Measurements from ENCODE around the gene VAPA.
"Not testable (repeated sequence)": the region's sequence is repeated elsewhere in the genome, so short reads cannot be mapped to it uniquely, and the experiment has no call there.

Gene VAPA

GRCh38 chr18:9884532-9885140 is 29.2 kb upstream of the VAPA start:
- DNase-seq (ENCODE audit: insufficient read length, low spot score) (no peak), FAIRE-seq (no peak)
- TF ChIP-seq POLR2A (IDR thresholded peaks at IDR 0.05; ENCODE audit: low read depth, low read length) (no peak), TAF1 (IDR thresholded peaks at IDR 0.05; ENCODE audit: low read depth, low read length) (no peak), POU2F2 (IDR thresholded peaks at IDR 0.05; ENCODE audit: low read depth, low read length) (no peak), POLR2AphosphoS5 (IDR thresholded peaks at IDR 0.05; ENCODE audit: low read depth, low read length) (no peak), SPI1 (IDR thresholded peaks at IDR 0.05; ENCODE audit: low read depth, low read length) (no peak), PAX5 (IDR thresholded peaks at IDR 0.05; ENCODE audit: insufficient read depth, low read length, severe bottlenecking) (no peak)

- DNase-seq (ENCODE audit: insufficient read length, low spot score) (no peak), FAIRE-seq (no peak)
- TF ChIP-seq POLR2AphosphoS5 (IDR thresholded peaks at IDR 0.05; ENCODE audit: low read depth, low read length): no peak
- no peak for TF ChIP-seq SPI1 (IDR thresholded peaks at IDR 0.05; ENCODE audit: low read depth, low read length)
- TF ChIP-seq PAX5 (IDR thresholded peaks at IDR 0.05; ENCODE audit: insufficient read depth, low read length, severe bottlenecking): no peak
- no peak for TF ChIP-seq TAF1 (IDR thresholded peaks at IDR 0.05; ENCODE audit: low read depth, low read length)
- TF ChIP-seq POLR2A (IDR thresholded peaks at IDR 0.05; ENCODE audit: low read depth, low read length): no peak
- no peak for TF ChIP-seq POU2F2 (IDR thresholded peaks at IDR 0.05; ENCODE audit: low read depth, low read length)
Measured at GRCh38 chr18:9885170-9886004, 28.4 kb upstream of the VAPA start, which contains the start of gene TXNDC2. TXNDC2 (plus strand) TSS chr18:9885973; CDS start chr18:9886681, 708 bp downstream.

DNA sequence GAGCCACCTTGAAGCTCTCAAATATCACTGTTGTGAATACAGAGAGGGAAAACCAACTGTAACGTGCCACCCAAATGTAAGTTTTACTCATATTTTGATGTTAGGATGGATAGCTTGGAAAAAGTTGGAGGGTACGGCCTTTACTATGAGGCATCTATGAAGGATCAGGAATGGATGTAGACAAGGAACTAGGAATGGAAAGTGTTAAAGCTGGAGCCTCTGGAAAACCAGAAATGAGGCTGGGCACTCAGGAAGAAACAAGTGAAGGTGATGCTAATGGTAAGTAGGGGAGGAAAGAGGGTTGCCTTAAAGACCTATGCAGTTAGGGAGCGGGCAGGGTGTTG is 27.8 kb upstream of the VAPA start:
- TF ChIP-seq POLR2A (IDR thresholded peaks at IDR 0.05; ENCODE audit: low read depth, low read length) (no peak), POU2F2 (IDR thresholded peaks at IDR 0.05; ENCODE audit: low read depth, low read length) (no peak), PAX5 (IDR thresholded peaks at IDR 0.05; ENCODE audit: insufficient read depth, low read length, severe bottlenecking) (no peak), SPI1 (IDR thresholded peaks at IDR 0.05; ENCODE audit: low read depth, low read length) (no peak), POLR2AphosphoS5 (IDR thresholded peaks at IDR 0.05; ENCODE audit: low read depth, low read length) (no peak), TAF1 (IDR thresholded peaks at IDR 0.05; ENCODE audit: low read depth, low read length) (no peak)
- FAIRE-seq (no peak), DNase-seq (ENCODE audit: insufficient read length, low spot score) (no peak)

GRCh38 chr18:9887992-9888391 is 25.8 kb upstream of the VAPA start:
- TF ChIP-seq SPI1 (IDR thresholded peaks at IDR 0.05; ENCODE audit: low read depth, low read length) (no peak), TAF1 (IDR thresholded peaks at IDR 0.05; ENCODE audit: low read depth, low read length) (no peak), POLR2AphosphoS5 (IDR thresholded peaks at IDR 0.05; ENCODE audit: low read depth, low read length) (no peak), POLR2A (IDR thresholded peaks at IDR 0.05; ENCODE audit: low read depth, low read length) (no peak), POU2F2 (IDR thresholded peaks at IDR 0.05; ENCODE audit: low read depth, low read length) (no peak)
- no peak for FAIRE-seq
- no peak for DNase-seq (ENCODE audit: insufficient read length, low spot score)

- FAIRE-seq (no peak), DNase-seq (ENCODE audit: insufficient read length, low spot score) (no peak)
- TF ChIP-seq SPI1 (IDR thresholded peaks at IDR 0.05; ENCODE audit: low read depth, low read length) (no peak), POLR2AphosphoS5 (IDR thresholded peaks at IDR 0.05; ENCODE audit: low read depth, low read length) (no peak), POLR2A (IDR thresholded peaks at IDR 0.05; ENCODE audit: low read depth, low read length) (no peak), PAX5 (IDR thresholded peaks at IDR 0.05; ENCODE audit: insufficient read depth, low read length, severe bottlenecking) (no peak), TAF1 (IDR thresholded peaks at IDR 0.05; ENCODE audit: low read depth, low read length) (no peak), POU2F2 (IDR thresholded peaks at IDR 0.05; ENCODE audit: low read depth, low read length) (no peak)
Measured at GRCh38 chr18:9890196-9890595, 23.6 kb upstream of the VAPA start.

GRCh38 chr18:9890957-9891356 is 22.9 kb upstream of the VAPA start:
- FAIRE-seq: no peak
- TF ChIP-seq POLR2A (IDR thresholded peaks at IDR 0.05; ENCODE audit: low read depth, low read length) (no peak), PAX5 (IDR thresholded peaks at IDR 0.05; ENCODE audit: insufficient read depth, low read length, severe bottlenecking) (no peak), POU2F2 (IDR thresholded peaks at IDR 0.05; ENCODE audit: low read depth, low read length) (no peak), POLR2AphosphoS5 (IDR thresholded peaks at IDR 0.05; ENCODE audit: low read depth, low read length) (no peak), SPI1 (IDR thresholded peaks at IDR 0.05; ENCODE audit: low read depth, low read length) (no peak), TAF1 (IDR thresholded peaks at IDR 0.05; ENCODE audit: low read depth, low read length) (no peak)
- DNase-seq (ENCODE audit: insufficient read length, low spot score): no peak

GRCh38 chr18:9891515-9891914 is 22.3 kb upstream of the VAPA start:
- not testable (repeated sequence) for DNase-seq (ENCODE audit: insufficient read length, low spot score); FAIRE-seq

GRCh38 chr18:9894454-9895068 is 19.3 kb upstream of the VAPA start:
- DNase-seq (ENCODE audit: insufficient read length, low spot score): no peak
- no peak for FAIRE-seq
- TF ChIP-seq POU2F2 (IDR thresholded peaks at IDR 0.05; ENCODE audit: low read depth, low read length) (no peak), SPI1 (IDR thresholded peaks at IDR 0.05; ENCODE audit: low read depth, low read length) (peak; percentile 28; the same call in 1 of the 2 replicates), POLR2AphosphoS5 (IDR thresholded peaks at IDR 0.05; ENCODE audit: low read depth, low read length) (no peak), PAX5 (IDR thresholded peaks at IDR 0.05; ENCODE audit: insufficient read depth, low read length, severe bottlenecking) (no peak)

GRCh38 chr18:9897129-9897528 is 16.7 kb upstream of the VAPA start:
- no peak for DNase-seq (ENCODE audit: insufficient read length, low spot score)
- no peak for FAIRE-seq
- TF ChIP-seq PAX5 (IDR thresholded peaks at IDR 0.05; ENCODE audit: insufficient read depth, low read length, severe bottlenecking) (no peak), SPI1 (IDR thresholded peaks at IDR 0.05; ENCODE audit: low read depth, low read length) (no peak)

DNA sequence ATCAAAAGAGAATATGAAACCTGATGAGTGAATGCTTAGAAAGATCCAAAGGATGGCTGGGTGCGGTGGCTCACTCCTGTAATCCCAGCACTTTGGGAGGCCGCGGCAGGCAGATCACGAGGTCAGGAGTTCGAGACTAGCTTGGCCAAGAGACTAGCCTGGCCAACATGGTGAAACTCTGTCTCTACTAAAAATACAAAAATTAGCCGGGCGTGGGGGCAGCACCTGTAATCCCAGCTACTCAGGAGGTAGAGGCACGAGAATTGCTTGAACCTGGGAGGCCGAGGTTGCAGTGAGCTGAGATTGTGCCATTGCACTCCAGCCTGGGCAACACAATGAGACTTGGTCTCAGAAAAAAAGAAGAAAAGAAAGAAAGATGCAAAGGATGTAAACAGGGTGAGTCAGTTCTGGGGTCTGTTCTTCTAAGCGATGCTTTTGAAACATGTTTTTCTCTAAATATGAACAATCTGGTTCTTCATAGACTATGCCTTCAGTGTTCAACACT is 16.0 kb upstream of the VAPA start:
- FAIRE-seq; DNase-seq (ENCODE audit: insufficient read length, low spot score): not testable (repeated sequence)

Measured in GM12891 (cell line).